ENCODE data around the gene MAP3K13. TPM values are rescaled to one million over a fixed set of nuclear protein-coding genes. Genes with fewer than 3 reads are reported as not detected.

MAP3K13 gene
- total and polyA plus RNA-seq, 10 of the 15 experiments (the other 5 are each of a cell fraction or from before 2014, with no cell fraction given) = 10.5 to 70.8 (median 26.8) TPM

DNA sequence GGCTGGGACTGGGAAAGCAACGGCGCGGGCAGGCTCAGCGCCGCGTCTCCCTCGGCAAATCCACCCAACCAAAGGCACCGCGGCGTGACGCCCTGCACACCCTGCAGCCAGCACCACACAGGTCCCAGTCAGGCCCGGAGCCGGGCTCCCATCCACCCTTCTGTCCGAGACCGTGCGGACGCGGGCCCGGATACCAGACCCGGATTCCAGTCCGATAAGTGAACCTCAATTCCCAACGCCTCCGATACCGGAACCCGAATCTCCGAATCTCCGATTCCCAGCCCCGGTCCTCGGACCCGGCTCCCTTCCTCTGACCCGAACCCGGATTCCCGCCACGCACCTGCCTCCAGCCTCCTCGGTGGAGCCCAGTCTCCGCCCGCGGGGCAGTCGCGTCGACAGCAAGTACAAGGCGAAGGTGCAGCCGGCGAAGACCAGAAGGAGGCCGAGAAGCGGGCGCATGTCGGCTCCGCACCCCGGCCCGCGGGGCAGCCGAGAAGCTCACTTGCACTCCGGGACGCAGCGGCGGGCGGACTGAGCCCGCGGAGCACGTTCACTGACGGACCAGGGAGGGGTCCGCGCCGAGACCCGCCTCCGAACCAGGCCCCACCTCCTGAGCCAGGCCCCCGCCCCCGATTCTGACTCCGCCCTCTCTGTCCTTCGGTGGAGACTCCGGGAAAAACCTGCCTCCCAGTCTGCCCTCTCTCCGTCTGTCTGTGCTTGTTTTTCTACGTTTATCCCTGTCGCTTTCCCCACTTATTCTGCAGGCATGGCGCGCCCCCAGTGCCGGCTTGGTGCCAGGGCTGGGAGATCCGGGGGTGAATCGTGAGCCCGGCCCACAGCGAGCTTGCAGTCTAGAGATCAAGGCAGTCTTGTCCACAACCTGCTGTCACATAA, 135.8 kb downstream of the MAP3K13 start, which contains the start of gene TMEM41A (continued):
- TF ChIP-seq, protein P1, sequence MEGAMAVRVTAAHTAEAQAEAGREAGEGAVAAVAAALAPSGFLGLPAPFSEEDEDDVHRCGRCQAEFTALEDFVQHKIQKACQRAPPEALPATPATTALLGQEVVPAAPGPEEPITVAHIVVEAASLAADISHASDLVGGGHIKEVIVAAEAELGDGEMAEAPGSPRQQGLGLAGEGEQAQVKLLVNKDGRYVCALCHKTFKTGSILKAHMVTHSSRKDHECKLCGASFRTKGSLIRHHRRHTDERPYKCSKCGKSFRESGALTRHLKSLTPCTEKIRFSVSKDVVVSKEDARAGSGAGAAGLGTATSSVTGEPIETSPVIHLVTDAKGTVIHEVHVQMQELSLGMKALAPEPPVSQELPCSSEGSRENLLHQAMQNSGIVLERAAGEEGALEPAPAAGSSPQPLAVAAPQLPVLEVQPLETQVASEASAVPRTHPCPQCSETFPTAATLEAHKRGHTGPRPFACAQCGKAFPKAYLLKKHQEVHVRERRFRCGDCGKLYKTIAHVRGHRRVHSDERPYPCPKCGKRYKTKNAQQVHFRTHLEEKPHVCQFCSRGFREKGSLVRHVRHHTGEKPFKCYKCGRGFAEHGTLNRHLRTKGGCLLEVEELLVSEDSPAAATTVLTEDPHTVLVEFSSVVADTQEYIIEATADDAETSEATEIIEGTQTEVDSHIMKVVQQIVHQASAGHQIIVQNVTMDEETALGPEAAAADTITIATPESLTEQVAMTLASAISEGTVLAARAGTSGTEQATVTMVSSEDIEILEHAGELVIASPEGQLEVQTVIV (IDR thresholded peaks at IDR 0.05; ENCODE audit: borderline replicate concordance, partially characterized antibody) = peak; percentile 57
- TF ChIP-seq EP300 (IDR thresholded peaks at IDR 0.05; ENCODE audit: borderline replicate concordance in 1 of 2, control insufficient read depth in 1 of 2, low read depth in 2 of 2, low read length in 2 of 2) = 0 out of 4 replicates have a peak, but pooled peaks of 1 of the 2 experiments have one; percentile 46
- TF ChIP-seq GABPA (IDR thresholded peaks at IDR 0.05; ENCODE audit: low read depth) = peak; percentile 88
- 0 out of 2 replicates have a peak, but pooled peaks have one; percentile 30 for TF ChIP-seq BACH1 (IDR thresholded peaks at IDR 0.05; ENCODE audit: borderline replicate concordance)
- TF ChIP-seq SREBF1 (IDR thresholded peaks at IDR 0.05; ENCODE audit: low read length) = peak; percentile 70
- 0 out of 2 replicates have a peak, but pooled peaks have one; percentile 24 for TF ChIP-seq BCL11A (IDR thresholded peaks at IDR 0.05; ENCODE audit: low read depth, low read length)
- TF ChIP-seq BHLHE40 (IDR thresholded peaks at IDR 0.05; ENCODE audit: borderline replicate concordance in 1 of 2, low read depth in 2 of 2, low read length in 1 of 2) = peak; percentile 55 to 80; a peak in 2 of 4 replicates
- TF ChIP-seq WRNIP1 (IDR thresholded peaks at IDR 0.05; ENCODE audit: borderline replicate concordance, low read depth, low read length) = peak; percentile 96; the same call in 1 of the 2 replicates
- TF ChIP-seq, protein P2, sequence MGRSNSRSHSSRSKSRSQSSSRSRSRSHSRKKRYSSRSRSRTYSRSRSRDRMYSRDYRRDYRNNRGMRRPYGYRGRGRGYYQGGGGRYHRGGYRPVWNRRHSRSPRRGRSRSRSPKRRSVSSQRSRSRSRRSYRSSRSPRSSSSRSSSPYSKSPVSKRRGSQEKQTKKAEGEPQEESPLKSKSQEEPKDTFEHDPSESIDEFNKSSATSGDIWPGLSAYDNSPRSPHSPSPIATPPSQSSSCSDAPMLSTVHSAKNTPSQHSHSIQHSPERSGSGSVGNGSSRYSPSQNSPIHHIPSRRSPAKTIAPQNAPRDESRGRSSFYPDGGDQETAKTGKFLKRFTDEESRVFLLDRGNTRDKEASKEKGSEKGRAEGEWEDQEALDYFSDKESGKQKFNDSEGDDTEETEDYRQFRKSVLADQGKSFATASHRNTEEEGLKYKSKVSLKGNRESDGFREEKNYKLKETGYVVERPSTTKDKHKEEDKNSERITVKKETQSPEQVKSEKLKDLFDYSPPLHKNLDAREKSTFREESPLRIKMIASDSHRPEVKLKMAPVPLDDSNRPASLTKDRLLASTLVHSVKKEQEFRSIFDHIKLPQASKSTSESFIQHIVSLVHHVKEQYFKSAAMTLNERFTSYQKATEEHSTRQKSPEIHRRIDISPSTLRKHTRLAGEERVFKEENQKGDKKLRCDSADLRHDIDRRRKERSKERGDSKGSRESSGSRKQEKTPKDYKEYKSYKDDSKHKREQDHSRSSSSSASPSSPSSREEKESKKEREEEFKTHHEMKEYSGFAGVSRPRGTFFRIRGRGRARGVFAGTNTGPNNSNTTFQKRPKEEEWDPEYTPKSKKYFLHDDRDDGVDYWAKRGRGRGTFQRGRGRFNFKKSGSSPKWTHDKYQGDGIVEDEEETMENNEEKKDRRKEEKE (IDR thresholded peaks at IDR 0.05) = no peak
- peak; percentile 96 for TF ChIP-seq TAF1 (IDR thresholded peaks at IDR 0.05; ENCODE audit: borderline replicate concordance, low read depth, low read length)
- 0 out of 2 replicates have a peak, but pooled peaks have one; percentile 16 for TF ChIP-seq JUND (IDR thresholded peaks at IDR 0.05; ENCODE audit: low read depth, low read length)
- TF ChIP-seq RAD21 (IDR thresholded peaks at IDR 0.05; ENCODE audit: insufficient read depth, low read depth, low read length) = peak; percentile 14; the same call in 1 of the 2 replicates
- peak; percentile 64 to 93 for TF ChIP-seq SRF (IDR thresholded peaks at IDR 0.05; ENCODE audit: low read depth in 2 of 2, low read length in 2 of 2)
- TF ChIP-seq, protein P3, sequence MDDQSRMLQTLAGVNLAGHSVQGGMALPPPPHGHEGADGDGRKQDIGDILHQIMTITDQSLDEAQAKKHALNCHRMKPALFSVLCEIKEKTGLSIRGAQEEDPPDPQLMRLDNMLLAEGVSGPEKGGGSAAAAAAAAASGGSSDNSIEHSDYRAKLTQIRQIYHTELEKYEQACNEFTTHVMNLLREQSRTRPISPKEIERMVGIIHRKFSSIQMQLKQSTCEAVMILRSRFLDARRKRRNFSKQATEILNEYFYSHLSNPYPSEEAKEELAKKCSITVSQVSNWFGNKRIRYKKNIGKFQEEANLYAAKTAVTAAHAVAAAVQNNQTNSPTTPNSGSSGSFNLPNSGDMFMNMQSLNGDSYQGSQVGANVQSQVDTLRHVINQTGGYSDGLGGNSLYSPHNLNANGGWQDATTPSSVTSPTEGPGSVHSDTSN (IDR thresholded peaks at IDR 0.05; ENCODE audit: insufficient replicate concordance, low read depth, low read length) = no peak
- TF ChIP-seq SREBF2 (IDR thresholded peaks at IDR 0.05; ENCODE audit: low read length) = 0 out of 2 replicates have a peak, but pooled peaks have one; percentile 16
- peak; percentile 81 for TF ChIP-seq ZNF24 (IDR thresholded peaks at IDR 0.05)
- TF ChIP-seq, protein P4, sequence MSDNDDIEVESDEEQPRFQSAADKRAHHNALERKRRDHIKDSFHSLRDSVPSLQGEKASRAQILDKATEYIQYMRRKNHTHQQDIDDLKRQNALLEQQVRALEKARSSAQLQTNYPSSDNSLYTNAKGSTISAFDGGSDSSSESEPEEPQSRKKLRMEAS (IDR thresholded peaks at IDR 0.05; ENCODE audit: low read depth, low read length) = peak; percentile 89
- TF ChIP-seq SPI1 (IDR thresholded peaks at IDR 0.05; ENCODE audit: borderline replicate concordance, insufficient read depth, low read depth, low read length) = no peak
- TF ChIP-seq NBN (IDR thresholded peaks at IDR 0.05) = peak; percentile 73; the same call in 1 of the 2 replicates
- peak; percentile 76; the same call in 1 of the 2 replicates for TF ChIP-seq CHD1 (IDR thresholded peaks at IDR 0.05; ENCODE audit: low read depth, low read length)

Data from GM12878 (cell line).